Adrenal gland (tissue), 12 donors: ENCODE measurements around the gene MGAT1. TPM values are rescaled to one million over a fixed set of nuclear protein-coding genes. Genes with fewer than 3 reads are reported as not detected.
A peak's percentile ranks its signal among the peaks of the same experiment; 100 is the strongest.
"Not testable (repeated sequence)": the region's sequence is repeated elsewhere in the genome, so short reads cannot be mapped to it uniquely, and the experiment has no call there.

ENCODE experiments used
- DNase-seq, 7 donors: peaks; one replicate each; pipeline ENCODE4 v3.0.0-alpha.2; 2019 to 2020
- H3K27ac ChIP-seq, 5 donors: fragments of 200-600 bp; sonication (generic) in 4 of 5; 1 replicate in 3 of 5; 2 replicates in 2 of 5; pipeline versions ENCODE4 v1.5.1 to v1.8.0; 2016 to 2020; ENCODE audit warnings: mild to moderate bottlenecking in 1 of 5
- H3K27me3 ChIP-seq: fragments of 200-600 bp; 2 replicates; pipeline ENCODE4 v1.8.0; 2021
- H3K36me3 ChIP-seq, 2 donors: fragments of 200-600 bp; replicated peaks in 1 of 2; 1 replicate in 1 of 2; 2 replicates in 1 of 2; pipeline versions ENCODE4 v1.5.1 to v1.8.0; 2018 to 2022
- H3K4me1 ChIP-seq, 2 donors: fragments of 200-600 bp; replicated peaks in 1 of 2; 1 replicate in 1 of 2; 2 replicates in 1 of 2; pipeline versions ENCODE4 v1.5.1 to v1.8.0; 2018 to 2021
- H3K4me3 ChIP-seq, 4 donors: fragments of 200-600 bp; sonication (generic) in 3 of 4; one replicate each; pipeline ENCODE4 v1.5.1; 2016 to 2018
- H3K9me3 ChIP-seq, 3 donors: fragments of 200-600 bp; sonication (generic) in 1 of 3; replicated peaks in 1 of 3; 1 replicate in 2 of 3; 2 replicates in 1 of 3; pipeline versions ENCODE4 v1.5.1 to v1.8.0; 2016 to 2021
- POLR2A ChIP-seq, 2 donors: fragments of 450-650 bp; IDR thresholded peaks; one replicate each; pipeline ENCODE4 v1.6.1; 2017; ENCODE audit warnings: antibody characterized with exemption in 2 of 2, mild to moderate bottlenecking in 2 of 2, moderate library complexity in 1 of 2
- WGBS, 4 donors: extraction: QIAGEN DNeasy Blood & Tissue Kit in 2 of 4; methylation state at CpG; one replicate each; pipeline versions ENCODE4 v1.1.5 to v1.1.7; 2013 to 2017; 5-methylcytosine and 5-hydroxymethylcytosine counted together
- intact Hi-C, 2 donors: fragments of 100-400 bp; cut with DNase I; formaldehyde crosslinking; loops; one replicate each; pipeline versions ENCODE4 v1.14.1 to v1.15.0; 2022 to 2023
- polyA plus RNA-seq, 3 donors: library from polyadenylated mRNA; stranded (reverse); fragments of 200-250 nt in 2 of 3; fragments of 350-450 nt in 1 of 3; fragmentation: Illumina TruSeq in 1 of 3; extraction: RNeasy Lipid Tissue Mini Kit (QIAGEN cat#74804) in 1 of 3; gene quantifications; one replicate each; pipeline ENCODE4 v1.2.3, GENCODE V29; 2013 to 2014
- total RNA-seq, 9 donors: library from RNA; depleted of rRNA in 4 of 9; stranded (reverse); fragments of >200 nt in 4 of 9; fragments of 120-200 nt in 1 of 9; fragmentation: NEBNext Ultra II Directional in 1 of 9; extraction: Animal tissue kit (Norgen Biotek cat#: 25700) in 1 of 9; gene quantifications; one replicate each; pipeline versions ENCODE4 v1.1.0 to v1.2.4, GENCODE V29; 2013 to 2023
- TF ChIP-seq, protein P1 (sequence below), 6 experiments: fragments of 450-650 bp in 4 of 6; fragments of 200-600 bp in 2 of 6; sonication (generic) in 1 of 6; IDR thresholded peaks; 1 replicate in 5 of 6; 2 replicates in 1 of 6; pipeline versions ENCODE4 v1.5.1 to v1.8.0; 2016 to 2021; ENCODE audit warnings: antibody characterized with exemption in 6 of 6, mild to moderate bottlenecking in 2 of 6, moderate library complexity in 1 of 6
- donor health status: healthy with polysubstance abuse.
- donor health status: Bipolar disorder and iron deficiency.
- donor health status: DM: yes; HTN: yes; CAD: no.
- donor health status: DM: no; HTN: no; CAD: no.
- donor health status: DM: no; HTN: no; CAD: no.
- donor health status: DM: yes; HTN: yes; CAD: no.

MGAT1 gene
- total and polyA plus RNA-seq, 12 donors, result 46.8 to 224 (median 140) TPM

DNA sequence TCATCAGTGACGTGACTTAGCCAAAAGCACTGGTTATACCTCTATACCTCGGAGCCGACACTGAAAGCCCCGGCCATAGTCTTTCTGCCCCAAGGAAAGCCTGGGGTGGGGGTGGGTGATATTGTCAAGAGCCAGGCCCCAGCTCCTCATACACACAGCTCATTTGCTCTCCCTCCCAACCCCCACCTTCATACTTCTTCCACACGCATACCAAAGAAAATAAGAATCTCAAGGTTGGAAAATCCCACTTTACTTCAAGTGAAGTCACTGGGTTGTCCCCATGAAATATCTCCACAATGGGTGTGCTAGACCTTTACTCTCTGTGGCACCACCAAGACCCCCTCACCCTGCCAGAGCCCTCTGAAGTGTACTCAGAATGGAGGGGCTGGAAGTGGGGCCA, 27.1 kb upstream of the MGAT1 start:
- intact Hi-C loops, result no loop called here
- no peak for TF ChIP-seq POLR2A (IDR thresholded peaks at IDR 0.05)
- TF ChIP-seq, protein P1, sequence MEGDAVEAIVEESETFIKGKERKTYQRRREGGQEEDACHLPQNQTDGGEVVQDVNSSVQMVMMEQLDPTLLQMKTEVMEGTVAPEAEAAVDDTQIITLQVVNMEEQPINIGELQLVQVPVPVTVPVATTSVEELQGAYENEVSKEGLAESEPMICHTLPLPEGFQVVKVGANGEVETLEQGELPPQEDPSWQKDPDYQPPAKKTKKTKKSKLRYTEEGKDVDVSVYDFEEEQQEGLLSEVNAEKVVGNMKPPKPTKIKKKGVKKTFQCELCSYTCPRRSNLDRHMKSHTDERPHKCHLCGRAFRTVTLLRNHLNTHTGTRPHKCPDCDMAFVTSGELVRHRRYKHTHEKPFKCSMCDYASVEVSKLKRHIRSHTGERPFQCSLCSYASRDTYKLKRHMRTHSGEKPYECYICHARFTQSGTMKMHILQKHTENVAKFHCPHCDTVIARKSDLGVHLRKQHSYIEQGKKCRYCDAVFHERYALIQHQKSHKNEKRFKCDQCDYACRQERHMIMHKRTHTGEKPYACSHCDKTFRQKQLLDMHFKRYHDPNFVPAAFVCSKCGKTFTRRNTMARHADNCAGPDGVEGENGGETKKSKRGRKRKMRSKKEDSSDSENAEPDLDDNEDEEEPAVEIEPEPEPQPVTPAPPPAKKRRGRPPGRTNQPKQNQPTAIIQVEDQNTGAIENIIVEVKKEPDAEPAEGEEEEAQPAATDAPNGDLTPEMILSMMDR (IDR thresholded peaks at IDR 0.05), result no peak
- Histone ChIP-seq H3K27me3 (no peaks in the 10 kb centered on the region), H3K4me1 (peaks cover 44 to 46% of the 10 kb centered on the region in 2 donors), H3K4me3 (peak overlapping the region in 2 of 4 donors; percentile 79 to 95), H3K27ac (peak overlapping the region; percentile 56 to 98 (median 97)), H3K9me3 (no peaks in the 10 kb centered on the region), H3K36me3 (peaks cover 0 to 10% of the 10 kb centered on the region in 2 donors)
- peak in 1 of 7 donors; percentile 17 for DNase-seq
- WGBS, 4 donors, result 89 to 94% (median 90%) methylated on average over 5 of the region's 5 CpGs

DNA sequence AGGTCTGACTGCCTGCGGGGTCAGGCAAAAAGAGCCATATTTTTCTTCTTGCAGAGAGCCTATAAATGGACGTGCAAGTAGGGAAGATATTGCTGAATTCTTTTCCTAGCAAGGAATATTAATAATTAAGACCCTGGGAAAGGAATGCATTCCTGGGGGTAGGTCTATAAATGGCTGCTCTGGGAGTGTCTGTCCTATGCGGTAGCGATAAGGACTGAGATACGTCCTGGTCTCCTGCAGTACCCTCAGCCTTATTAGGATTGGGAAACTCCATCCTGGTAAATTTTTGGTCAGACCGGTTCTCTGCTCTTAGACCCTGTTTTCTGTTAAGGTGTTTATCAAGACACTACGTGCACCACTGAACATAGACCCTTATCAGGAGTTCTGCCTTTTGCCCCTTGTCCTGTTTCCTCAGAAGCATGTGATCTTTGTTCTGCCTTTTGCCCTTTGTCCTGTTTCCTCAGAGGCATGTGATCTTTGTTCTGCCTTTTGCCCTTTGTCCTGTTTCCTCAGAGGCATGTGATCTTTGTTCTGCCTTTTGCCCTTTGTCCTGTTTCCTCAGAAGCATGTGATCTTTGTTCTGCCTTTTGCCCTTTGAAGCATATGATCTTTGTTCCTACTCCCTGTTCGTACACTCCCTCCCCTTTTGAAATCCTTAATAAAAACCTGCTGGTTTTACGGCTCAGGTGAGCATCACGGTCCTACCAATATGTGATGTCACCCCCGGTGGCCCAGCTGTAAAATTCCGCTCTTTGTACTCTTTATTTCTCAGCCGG, 26.3 kb upstream of the MGAT1 start:
- intact Hi-C loops, H3K36me3 ChIP-seq, H3K9me3 ChIP-seq, H3K27me3 ChIP-seq, H3K4me3 ChIP-seq: not testable (repeated sequence)
- Histone ChIP-seq H3K4me1 (peaks cover 52 to 54% of the 10 kb centered on the region in 2 donors), H3K27ac (peak overlapping the region; percentile 31 to 98 (median 93))
- peak in 1 of 7 donors; percentile 18 for DNase-seq
- WGBS, 4 donors, result 80 to 91% (median 86%) methylated on average over 12 to 13 of the region's 13 CpGs

DNA sequence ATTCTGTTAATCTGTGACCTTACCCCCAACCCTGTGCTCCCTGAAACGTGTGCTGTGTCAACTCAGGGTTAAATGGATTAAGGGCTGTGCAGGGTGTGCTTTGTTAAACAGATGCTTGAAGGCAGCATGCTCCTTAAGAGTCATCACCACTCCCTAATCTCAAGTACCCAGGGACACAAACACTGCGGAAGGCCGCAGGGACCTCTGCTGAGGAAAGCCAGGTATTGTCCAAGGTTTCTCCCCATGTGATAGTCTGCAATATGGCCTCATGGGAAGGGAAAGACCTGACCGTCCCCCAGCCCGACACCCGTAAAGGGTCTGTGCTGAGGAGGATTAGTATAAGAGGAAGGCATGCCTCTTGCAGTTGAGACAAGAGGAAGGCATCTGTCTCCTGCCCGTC, 24.8 kb upstream of the MGAT1 start:
- intact Hi-C loops, H3K36me3 ChIP-seq, H3K9me3 ChIP-seq, H3K4me3 ChIP-seq, H3K27ac ChIP-seq, H3K27me3 ChIP-seq: not testable (repeated sequence)
- WGBS, 4 donors, result 79 to 89% (median 85%) methylated on average over 2 to 7 of the region's 7 CpGs
- H3K4me1 ChIP-seq, result peaks cover 46 to 48% of the 10 kb centered on the region in 2 donors
- DNase-seq, result peak in 1 of 7 donors; percentile 12

DNA sequence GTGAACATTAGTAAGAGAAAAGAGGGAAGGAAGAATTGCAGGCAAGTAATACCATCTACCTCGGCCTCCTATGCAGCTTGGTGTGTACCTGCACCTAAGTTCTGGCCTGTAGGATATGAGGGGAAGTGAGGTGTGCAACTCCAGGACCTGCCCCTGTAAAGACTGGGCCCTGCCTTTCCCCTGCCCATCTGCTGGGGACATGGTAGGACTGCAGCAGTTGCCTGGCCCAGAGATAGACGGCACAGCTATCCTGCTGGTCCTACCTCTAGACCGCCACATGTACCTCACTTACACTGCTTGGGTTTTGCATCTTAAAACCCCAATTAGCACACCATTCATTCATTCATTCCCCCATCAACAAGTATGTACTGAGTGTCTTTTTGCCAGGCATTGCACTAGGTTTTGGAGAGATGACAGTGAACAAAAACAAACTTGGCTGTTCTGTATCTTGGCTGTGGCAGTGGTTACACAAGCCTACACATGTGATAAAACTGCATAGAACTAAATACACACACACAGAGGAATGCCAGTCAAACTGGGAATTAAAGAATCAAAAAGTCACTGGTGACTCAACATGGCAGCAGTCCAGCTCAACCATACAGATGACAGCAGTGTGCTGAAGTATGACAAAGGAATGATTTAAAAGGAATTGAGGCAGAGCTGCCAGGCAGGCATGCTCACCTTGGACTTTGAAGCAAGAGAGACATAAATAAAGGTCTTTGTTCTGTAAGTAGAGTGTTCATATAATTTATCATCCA, 23.3 kb upstream of the MGAT1 start:
- Histone ChIP-seq H3K27me3 (no peaks in the 10 kb centered on the region), H3K4me1 (peaks cover 39 to 48% of the 10 kb centered on the region in 2 donors), H3K27ac (peak overlapping the region in 3 of 5 donors; percentile 38 to 70 (median 65)), H3K4me3 (no peak overlapping the region), H3K9me3 (no peaks in the 10 kb centered on the region), H3K36me3 (no peaks in the 10 kb centered on the region)
- TF ChIP-seq POLR2A (IDR thresholded peaks at IDR 0.05), result no peak
- TF ChIP-seq, protein P1 (IDR thresholded peaks at IDR 0.05), result no peak
- intact Hi-C loops, result no loop called here
- WGBS, 4 donors, result 82 to 93% (median 87%) methylated on average over 3 of the region's 3 CpGs
- peak; percentile 73 to 92 (median 76) for DNase-seq
